ENCODE results near the gene EFHD2. TPM values are rescaled to one million over a fixed set of nuclear protein-coding genes. Genes with fewer than 3 reads are reported as not detected.
"Not testable (repeated sequence)": the region's sequence is repeated elsewhere in the genome, so short reads cannot be mapped to it uniquely, and the experiment has no call there.

The EFHD2 gene
- total and polyA plus RNA-seq, 8 donors, result 36.2 to 191 (median 84.1) TPM

DNA sequence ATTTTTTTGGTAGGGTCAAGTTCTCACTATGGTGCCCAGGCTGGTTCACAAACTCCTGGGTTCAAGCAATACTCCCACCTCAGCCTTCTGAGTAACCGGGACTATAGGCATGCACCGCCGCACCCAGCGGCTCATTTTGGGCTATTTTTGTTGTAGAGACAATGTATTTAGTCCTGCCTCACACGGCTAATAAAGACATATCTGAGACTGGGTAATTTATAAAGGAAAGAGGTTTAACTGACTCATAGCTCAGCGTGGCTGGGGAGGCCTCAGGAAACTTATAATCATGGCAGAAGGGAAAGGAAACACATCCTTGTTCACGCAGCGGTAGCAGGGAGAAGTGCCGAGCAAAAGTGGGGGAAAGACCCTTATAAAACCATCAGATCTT lies 51.0 kb downstream of the EFHD2 start:
- Histone ChIP-seq H3K27me3 (no peaks in the 10 kb centered on the region), H3K9me3 (no peaks in the 10 kb centered on the region), H3K4me1 (peaks cover 0 to 16% (median 3%) of the 10 kb centered on the region in 4 donors), H3K27ac (no peak overlapping the region), H3K36me3 (no peaks in the 10 kb centered on the region), H3K4me3 (no peak overlapping the region)
- intact Hi-C loops (cut with DNase I; ENCODE audit: low total_unique reads), result no loop called here
- TF ChIP-seq EP300 (IDR thresholded peaks at IDR 0.05) (no peak), POLR2A (IDR thresholded peaks at IDR 0.05) (no peak), POLR2AphosphoS5 (IDR thresholded peaks at IDR 0.05) (no peak)
- TF ChIP-seq, protein P1, sequence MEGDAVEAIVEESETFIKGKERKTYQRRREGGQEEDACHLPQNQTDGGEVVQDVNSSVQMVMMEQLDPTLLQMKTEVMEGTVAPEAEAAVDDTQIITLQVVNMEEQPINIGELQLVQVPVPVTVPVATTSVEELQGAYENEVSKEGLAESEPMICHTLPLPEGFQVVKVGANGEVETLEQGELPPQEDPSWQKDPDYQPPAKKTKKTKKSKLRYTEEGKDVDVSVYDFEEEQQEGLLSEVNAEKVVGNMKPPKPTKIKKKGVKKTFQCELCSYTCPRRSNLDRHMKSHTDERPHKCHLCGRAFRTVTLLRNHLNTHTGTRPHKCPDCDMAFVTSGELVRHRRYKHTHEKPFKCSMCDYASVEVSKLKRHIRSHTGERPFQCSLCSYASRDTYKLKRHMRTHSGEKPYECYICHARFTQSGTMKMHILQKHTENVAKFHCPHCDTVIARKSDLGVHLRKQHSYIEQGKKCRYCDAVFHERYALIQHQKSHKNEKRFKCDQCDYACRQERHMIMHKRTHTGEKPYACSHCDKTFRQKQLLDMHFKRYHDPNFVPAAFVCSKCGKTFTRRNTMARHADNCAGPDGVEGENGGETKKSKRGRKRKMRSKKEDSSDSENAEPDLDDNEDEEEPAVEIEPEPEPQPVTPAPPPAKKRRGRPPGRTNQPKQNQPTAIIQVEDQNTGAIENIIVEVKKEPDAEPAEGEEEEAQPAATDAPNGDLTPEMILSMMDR (IDR thresholded peaks at IDR 0.05), result no peak
- no peak for DNase-seq
- WGBS, 5 donors, result 78 to 89% (median 88%) methylated on average over 9 of the region's 9 CpGs

- H3K9me3 ChIP-seq; H3K27me3 ChIP-seq; DNase-seq; intact Hi-C loops (cut with DNase I; ENCODE audit: low total_unique reads); H3K36me3 ChIP-seq; H3K27ac ChIP-seq; H3K4me3 ChIP-seq: not testable (repeated sequence)
- H3K4me1 ChIP-seq, result peaks cover 0 to 12% (median 0%) of the 10 kb centered on the region in 4 donors
- 62 to 83% (median 76%) methylated on average over 9 to 12 of the region's 15 CpGs for WGBS, 5 donors
These were observed 53.5 kb downstream of the EFHD2 start for GRCh38 chr1:15463064-15463800.

DNA sequence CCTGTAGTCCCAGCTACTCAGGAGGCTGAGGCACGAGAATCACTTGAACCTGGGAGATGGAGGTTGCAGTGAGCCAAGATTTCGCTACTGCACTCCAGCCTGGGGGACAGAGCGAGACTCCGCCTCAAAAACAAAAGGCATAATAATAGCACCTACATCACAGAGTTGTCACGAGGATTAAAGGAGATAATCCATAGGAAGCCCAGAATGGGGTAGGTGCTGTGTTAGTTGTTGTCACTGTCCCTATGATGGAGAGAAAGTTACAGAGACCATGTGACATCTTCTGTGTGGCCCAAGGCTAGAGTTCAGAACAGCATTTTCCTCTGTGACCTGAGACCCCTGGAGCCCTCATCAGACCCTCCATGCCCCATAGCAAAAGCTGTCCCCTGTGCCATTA lies 54.2 kb downstream of the EFHD2 start:
- H3K4me1 ChIP-seq; H3K9me3 ChIP-seq; H3K36me3 ChIP-seq; H3K4me3 ChIP-seq; DNase-seq; intact Hi-C loops (cut with DNase I; ENCODE audit: low total_unique reads); H3K27me3 ChIP-seq; H3K27ac ChIP-seq: not testable (repeated sequence)
- 85 to 94% (median 91%) methylated on average over 5 of the region's 5 CpGs for WGBS, 5 donors

DNA sequence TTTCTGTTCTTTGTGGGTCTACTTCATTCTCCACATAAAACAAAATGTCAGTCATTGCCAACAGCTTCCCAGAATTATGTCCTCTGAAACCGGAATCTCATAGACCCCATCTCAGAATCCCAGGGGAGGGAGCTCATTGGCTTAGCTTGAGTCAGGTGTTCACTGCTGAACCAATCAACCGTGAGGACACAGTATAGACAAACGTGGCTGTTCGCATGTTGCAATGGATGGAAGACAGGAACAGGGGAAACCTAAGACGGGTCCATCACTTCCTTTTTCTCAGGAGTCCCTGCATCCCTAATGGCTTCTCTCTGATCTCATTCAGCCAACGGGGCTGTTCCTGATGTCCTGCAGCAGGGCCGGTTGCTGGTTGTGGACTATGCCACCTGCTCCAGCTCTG lies 56.0 kb downstream of the EFHD2 start:
- no peak for DNase-seq
- intact Hi-C loops (cut with DNase I; ENCODE audit: low total_unique reads), result no loop called here
- no peaks in the 10 kb centered on the region for H3K9me3 ChIP-seq
- H3K27ac ChIP-seq, result no peak overlapping the region
- no peaks in the 10 kb centered on the region for H3K36me3 ChIP-seq
- WGBS, 5 donors, result 77 to 82% (median 81%) methylated on average over 7 of the region's 7 CpGs
- no peak for TF ChIP-seq POLR2AphosphoS5 (IDR thresholded peaks at IDR 0.05)
- TF ChIP-seq EP300 (IDR thresholded peaks at IDR 0.05), result no peak
- no peak for TF ChIP-seq POLR2A (IDR thresholded peaks at IDR 0.05)
- TF ChIP-seq, protein P1 (IDR thresholded peaks at IDR 0.05), result no peak
- peaks cover 0 to 6% (median 0%) of the 10 kb centered on the region in 4 donors for H3K4me1 ChIP-seq
- H3K4me3 ChIP-seq, result no peak overlapping the region
- H3K27me3 ChIP-seq, result no peaks in the 10 kb centered on the region

DNA sequence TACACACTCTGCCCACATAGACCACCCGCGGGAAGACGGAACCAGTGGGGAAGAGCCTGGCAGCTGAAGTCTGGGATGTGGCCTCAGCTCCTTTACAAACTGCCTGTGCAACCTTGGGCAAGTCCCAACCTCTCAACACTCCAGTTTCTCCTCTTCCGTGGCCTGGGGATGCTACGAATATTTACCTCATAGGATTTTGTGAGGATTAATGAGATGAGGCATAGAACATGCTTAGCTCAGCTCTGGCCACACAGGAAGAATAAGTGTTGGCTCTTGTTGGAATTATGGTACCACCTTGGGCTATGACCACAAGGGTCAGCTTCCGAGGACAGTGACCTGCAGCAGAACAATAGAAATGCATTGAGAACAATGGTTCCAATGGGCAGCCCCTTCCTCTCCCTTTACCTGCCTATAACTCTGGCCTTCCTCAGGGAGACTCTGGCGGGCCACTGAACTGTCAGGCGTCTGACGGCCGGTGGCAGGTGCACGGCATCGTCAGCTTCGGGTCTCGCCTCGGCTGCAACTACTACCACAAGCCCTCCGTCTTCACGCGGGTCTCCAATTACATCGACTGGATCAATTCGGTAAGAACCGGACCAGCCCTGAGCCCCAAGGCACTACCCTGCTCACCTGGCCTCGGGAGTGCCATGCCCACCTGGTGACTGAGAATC lies 57.4 kb downstream of the EFHD2 start:
- H3K9me3 ChIP-seq; DNase-seq; intact Hi-C loops (cut with DNase I; ENCODE audit: low total_unique reads); H3K27me3 ChIP-seq; H3K4me3 ChIP-seq; H3K36me3 ChIP-seq; H3K4me1 ChIP-seq; H3K27ac ChIP-seq: not testable (repeated sequence)
- 91 to 99% (median 95%) methylated on average over 21 to 22 of the region's 22 CpGs for WGBS, 5 donors

DNA sequence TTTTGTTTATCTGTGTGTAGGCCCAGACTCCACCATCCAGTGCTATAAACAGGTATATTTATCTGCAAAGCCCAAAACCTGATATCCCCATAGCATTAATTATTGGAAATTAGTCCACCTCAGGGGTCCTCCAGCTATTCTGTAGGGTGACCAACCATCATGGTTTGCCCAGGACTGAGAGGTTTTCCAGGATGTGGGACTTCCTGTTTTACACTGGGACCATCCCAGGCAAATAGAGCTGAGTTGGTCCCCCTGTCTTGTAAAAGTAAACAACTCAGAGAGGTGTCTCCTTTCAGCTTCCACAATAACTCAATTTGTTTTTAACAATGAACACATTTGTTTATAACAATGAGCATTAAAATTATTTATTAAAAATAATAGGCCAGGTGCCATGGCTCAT lies 58.5 kb downstream of the EFHD2 start:
- intact Hi-C loops (cut with DNase I; ENCODE audit: low total_unique reads), result no loop called here
- Histone ChIP-seq H3K4me3 (no peak overlapping the region), H3K9me3 (no peaks in the 10 kb centered on the region), H3K27me3 (no peaks in the 10 kb centered on the region), H3K27ac (no peak overlapping the region), H3K36me3 (no peaks in the 10 kb centered on the region), H3K4me1 (peaks cover 0 to 6% (median 0%) of the 10 kb centered on the region in 4 donors)
- no peak for DNase-seq
- no peak for TF ChIP-seq EP300 (IDR thresholded peaks at IDR 0.05)
- TF ChIP-seq, protein P1 (IDR thresholded peaks at IDR 0.05), result no peak
- no peak for TF ChIP-seq POLR2A (IDR thresholded peaks at IDR 0.05)
- no peak for TF ChIP-seq POLR2AphosphoS5 (IDR thresholded peaks at IDR 0.05)
